Transverse colon (tissue), 4 donors: ENCODE results near the gene PTH1R. TPM values are rescaled to one million over a fixed set of nuclear protein-coding genes. Genes with fewer than 3 reads are reported as not detected.

Source experiments
- DNase-seq: peaks from one replicate; pipeline ENCODE4 v3.0.0-alpha.2; 2019
- H3K27ac ChIP-seq, 4 donors: fragments of 200-600 bp; sonication (generic); 2 replicates each; pipeline ENCODE4 v1.5.1; 2016 to 2018; ENCODE audit warnings: inconsistent platforms in 4 of 4
- H3K27me3 ChIP-seq: fragments of 200-600 bp; sonication (generic); 2 replicates; pipeline ENCODE4 v1.5.1; 2017; ENCODE audit warnings: inconsistent platforms
- H3K36me3 ChIP-seq, 4 donors: fragments of 200-600 bp; sonication (generic); 2 replicates each; pipeline ENCODE4 v1.5.1; 2017 to 2019; ENCODE audit warnings: inconsistent platforms in 4 of 4
- H3K4me1 ChIP-seq, 4 donors: fragments of 200-600 bp; sonication (generic); 2 replicates each; pipeline ENCODE4 v1.5.1; 2017 to 2020; ENCODE audit warnings: inconsistent platforms in 4 of 4
- H3K4me3 ChIP-seq, 4 donors: fragments of 200-600 bp; sonication (generic); 1 replicate in 1 of 4; 2 replicates in 3 of 4; pipeline versions ENCODE4 v1.5.1 to v1.6.1; 2017 to 2019; ENCODE audit warnings: inconsistent platforms in 4 of 4
- H3K9me3 ChIP-seq, 2 donors: fragments of 200-600 bp; sonication (generic); 2 replicates each; pipeline ENCODE4 v1.5.1; 2017 to 2019; ENCODE audit warnings: inconsistent platforms in 2 of 2
- CTCF ChIP-seq, 5 experiments: fragments of 200-600 bp in 3 of 5; fragments of 450-650 bp in 2 of 5; sonication (generic) in 3 of 5; IDR thresholded peaks; 1 replicate in 2 of 5; 2 replicates in 3 of 5; pipeline ENCODE4 v1.5.1; 2016 to 2017; ENCODE audit warnings: antibody characterized with exemption in 5 of 5, inconsistent platforms in 3 of 5, mild to moderate bottlenecking in 2 of 5, moderate library complexity in 1 of 5
- EP300 ChIP-seq: sonication (generic); formaldehyde crosslinking; IDR thresholded peaks from one replicate; pipeline ENCODE4 v1.6.1; 2017; ENCODE audit warnings: antibody characterized with exemption, low read depth
- POLR2A ChIP-seq: fragments of 450-650 bp; IDR thresholded peaks from one replicate; pipeline ENCODE4 v1.6.1; 2016; ENCODE audit warnings: antibody characterized with exemption, mild to moderate bottlenecking, moderate library complexity
- POLR2AphosphoS5 ChIP-seq, 3 donors: sonication (generic); formaldehyde crosslinking; IDR thresholded peaks; one replicate each; pipeline ENCODE4 v1.6.1; 2016; ENCODE audit warnings: antibody characterized with exemption in 3 of 3
- whole genome bisulfite sequencing, 2 donors: methylation state at CpG; one replicate each; pipeline ENCODE4 v1.1.5; 2018; ENCODE audit warnings: low coverage in 1 of 2; 5-methylcytosine and 5-hydroxymethylcytosine counted together
- in situ Hi-C, 4 donors: fragments of 200-750 bp; cut with MboI; loops; one replicate each; pipeline versions ENCODE4 v1.15.0 to v1.15.1; 2017; ENCODE audit warnings: low sequenced_read_pairs in 3 of 4, low pct_ligation_motif_present in 1 of 4, low pct_unique_long_range_greater_than_20kb in 1 of 4
- intact Hi-C: fragments of 100-400 bp; cut with DNase I; formaldehyde crosslinking; loops from one replicate; pipeline ENCODE4 v1.15.1; 2023; ENCODE audit warnings: low total_unique reads
- total RNA-seq, 4 donors: library from RNA; depleted of rRNA; stranded (reverse); fragments of >200 nt; gene quantifications; one replicate each; pipeline ENCODE4 v1.1.0, GENCODE V29; 2016

Gene PTH1R
- total RNA-seq, 4 donors from 2014 or later: 0.60 to 2.5 (median 1.4) TPM; not detected in 1

DNA sequence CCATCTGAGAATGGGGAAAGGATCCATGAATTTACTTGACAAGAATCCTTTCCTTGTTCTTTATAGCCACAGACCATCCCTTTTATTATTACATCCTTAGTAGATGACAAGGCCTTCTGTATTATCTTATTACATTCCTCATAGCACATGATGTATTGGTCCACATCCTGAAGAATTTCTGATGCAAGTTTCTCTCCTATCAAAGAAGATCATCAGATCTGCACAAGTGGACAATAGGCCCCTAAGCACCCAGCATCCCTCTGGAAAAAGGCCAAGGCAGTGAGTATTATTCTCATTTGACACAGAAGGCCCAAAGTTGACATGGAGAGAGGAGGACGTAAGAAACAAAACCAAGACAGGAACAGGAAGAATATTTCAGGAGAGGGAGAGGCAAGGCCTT, 45.7 kb upstream of the PTH1R start:
- Histone ChIP-seq H3K9me3 (no peaks in the 10 kb centered on the region), H3K36me3 (no peaks in the 10 kb centered on the region), H3K4me3 (no peak overlapping the region), H3K27me3 (no peaks in the 10 kb centered on the region), H3K4me1 (no peaks in the 10 kb centered on the region), H3K27ac (no peak overlapping the region)
- intact Hi-C loops: no loop called here
- in situ Hi-C loops: no loop called here
- TF ChIP-seq CTCF (IDR thresholded peaks at IDR 0.05) (no peak), POLR2A (no peak), EP300 (no peak), POLR2AphosphoS5 (IDR thresholded peaks at IDR 0.05) (no peak)
- DNase-seq: no peak
- 3% methylated on average over 1 of the region's 1 CpG; no CpG with 5 or more reads in 1 of the 2 donors for WGBS, 2 donors

- in situ Hi-C loops (no loop called here), intact Hi-C loops (no loop called here)
- H3K4me1 ChIP-seq: no peaks in the 10 kb centered on the region
- peaks cover 3 to 9% of the 10 kb centered on the region in 2 donors for H3K9me3 ChIP-seq
- 97% methylated on average over 5 to 38 of the region's 65 CpGs for WGBS, 2 donors
- DNase-seq: no peak
- no peak overlapping the region for H3K4me3 ChIP-seq
- no peaks in the 10 kb centered on the region for H3K36me3 ChIP-seq
- H3K27me3 ChIP-seq: no peaks in the 10 kb centered on the region
- H3K27ac ChIP-seq: no peak overlapping the region
- TF ChIP-seq POLR2A (no peak), POLR2AphosphoS5 (IDR thresholded peaks at IDR 0.05) (no peak), CTCF (IDR thresholded peaks at IDR 0.05) (no peak), EP300 (no peak)
Measured at GRCh38 chr3:46833346-46834300, 43.9 kb upstream of the PTH1R start.

DNA sequence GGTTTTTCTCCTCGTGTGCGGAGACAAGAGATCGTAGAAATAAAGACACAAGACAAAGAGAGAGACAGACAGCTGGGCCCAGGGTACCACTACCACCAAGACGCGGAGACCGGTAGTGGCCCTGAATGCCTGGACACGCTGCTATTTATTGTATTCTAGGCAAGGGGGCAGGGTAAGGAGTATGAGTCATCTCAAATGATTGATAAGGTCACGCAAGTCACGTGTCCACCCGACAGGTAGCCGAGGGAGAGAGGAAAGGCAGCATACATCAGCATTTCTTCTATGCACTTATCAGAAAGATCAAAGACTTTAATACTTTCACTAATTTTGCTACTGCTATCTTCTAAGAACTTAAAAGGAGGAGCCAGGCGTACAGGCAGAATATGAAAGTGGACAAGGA, 42.5 kb upstream of the PTH1R start:
- intact Hi-C loops: no loop called here
- 73 to 89% methylated on average over 5 to 12 of the region's 12 CpGs for WGBS, 2 donors
- in situ Hi-C loops: no loop called here

More for the DNA sequence above, 42.5 kb upstream of the PTH1R start:
- H3K36me3 ChIP-seq: no peaks in the 10 kb centered on the region
- TF ChIP-seq CTCF (IDR thresholded peaks at IDR 0.05): no peak
- no peak for TF ChIP-seq POLR2AphosphoS5 (IDR thresholded peaks at IDR 0.05)
- no peak for TF ChIP-seq POLR2A
- no peak for TF ChIP-seq EP300
- no peak overlapping the region for H3K4me3 ChIP-seq
- H3K9me3 ChIP-seq: peaks cover 12 to 16% of the 10 kb centered on the region in 2 donors
- H3K27ac ChIP-seq: no peak overlapping the region
- H3K4me1 ChIP-seq: no peaks in the 10 kb centered on the region
- no peak for DNase-seq
- H3K27me3 ChIP-seq: no peaks in the 10 kb centered on the region
